Activated CD4-positive, CD25-positive, alpha-beta regulatory T cell treated with anti-CD3 and anti-CD28 coated beads, Interleukin-2, amount 50 U/mL, for 16 hours (primary cell): ENCODE data around the gene TIPARP.
"Not testable (repeated sequence)": the region's sequence is repeated elsewhere in the genome, so short reads cannot be mapped to it uniquely, and the experiment has no call there.

ENCODE experiments used
- DNase-seq: peaks from one replicate; pipeline ENCODE4 v3.0.0-alpha.2; 2020; ENCODE audit warnings: low read depth, low spot score

The TIPARP gene

GRCh38 chr3:156646958-156647357 lies 27.4 kb upstream of the TIPARP start:
- no peak for DNase-seq

- DNase-seq, result no peak
Observed at GRCh38 chr3:156648086-156648485, 26.3 kb upstream of the TIPARP start.

GRCh38 chr3:156649681-156650080 lies 24.7 kb upstream of the TIPARP start:
- no peak for DNase-seq

GRCh38 chr3:156652661-156653060 lies 21.7 kb upstream of the TIPARP start:
- DNase-seq, result not testable (repeated sequence)

- no peak for DNase-seq
Observed at GRCh38 chr3:156654834-156655233, 19.6 kb upstream of the TIPARP start.

GRCh38 chr3:156655819-156656550 lies 18.4 kb upstream of the TIPARP start:
- no peak for DNase-seq

GRCh38 chr3:156657440-156657839 lies 16.9 kb upstream of the TIPARP start:
- DNase-seq, result no peak

GRCh38 chr3:156657862-156658731 lies 16.3 kb upstream of the TIPARP start:
- DNase-seq, result no peak

- no peak for DNase-seq
Observed at GRCh38 chr3:156658732-156659090, 15.7 kb upstream of the TIPARP start.

GRCh38 chr3:156659260-156659659 lies 15.1 kb upstream of the TIPARP start:
- no peak for DNase-seq

GRCh38 chr3:156661155-156661554 lies 13.2 kb upstream of the TIPARP start:
- no peak for DNase-seq

GRCh38 chr3:156664011-156664830 lies 10.2 kb upstream of the TIPARP start:
- no peak for DNase-seq

- no peak for DNase-seq
Observed at GRCh38 chr3:156664831-156665178, 9.6 kb upstream of the TIPARP start.

- no peak for DNase-seq
Observed at GRCh38 chr3:156665291-156665690, 9.1 kb upstream of the TIPARP start.

GRCh38 chr3:156666073-156666472 lies 8.3 kb upstream of the TIPARP start:
- no peak for DNase-seq

- DNase-seq, result no peak
Observed at GRCh38 chr3:156668073-156668763, 6.2 kb upstream of the TIPARP start.

- no peak for DNase-seq
Observed at GRCh38 chr3:156670077-156670476, 4.3 kb upstream of the TIPARP start.

GRCh38 chr3:156670652-156671051 lies 3.7 kb upstream of the TIPARP start:
- no peak for DNase-seq

GRCh38 chr3:156673732-156674045 lies 701 bp upstream of the TIPARP start:
- no peak for DNase-seq

- no peak for DNase-seq
Observed at GRCh38 chr3:156674911-156675829, 780 bp downstream of the TIPARP start.
